OCI-LY3 (cell line): ENCODE data around the gene PPP2R2D.

Source experiments
- EZH2phosphoT487 ChIP-seq: fragments of 200-600 bp; shearing (Covaris generic); IDR thresholded peaks from 2 replicates; pipeline ENCODE4 v1.6.1; 2018; ENCODE audit warnings: antibody characterized with exemption, mixed run types, low read depth
- TF ChIP-seq, protein P1 (sequence below): fragments of 200-600, 300-600 bp; sonication (generic); IDR thresholded peaks from 2 replicates; pipeline ENCODE4 v1.5.1; 2014; ENCODE audit warnings: antibody characterized with exemption, low read length, low read depth

DNA sequence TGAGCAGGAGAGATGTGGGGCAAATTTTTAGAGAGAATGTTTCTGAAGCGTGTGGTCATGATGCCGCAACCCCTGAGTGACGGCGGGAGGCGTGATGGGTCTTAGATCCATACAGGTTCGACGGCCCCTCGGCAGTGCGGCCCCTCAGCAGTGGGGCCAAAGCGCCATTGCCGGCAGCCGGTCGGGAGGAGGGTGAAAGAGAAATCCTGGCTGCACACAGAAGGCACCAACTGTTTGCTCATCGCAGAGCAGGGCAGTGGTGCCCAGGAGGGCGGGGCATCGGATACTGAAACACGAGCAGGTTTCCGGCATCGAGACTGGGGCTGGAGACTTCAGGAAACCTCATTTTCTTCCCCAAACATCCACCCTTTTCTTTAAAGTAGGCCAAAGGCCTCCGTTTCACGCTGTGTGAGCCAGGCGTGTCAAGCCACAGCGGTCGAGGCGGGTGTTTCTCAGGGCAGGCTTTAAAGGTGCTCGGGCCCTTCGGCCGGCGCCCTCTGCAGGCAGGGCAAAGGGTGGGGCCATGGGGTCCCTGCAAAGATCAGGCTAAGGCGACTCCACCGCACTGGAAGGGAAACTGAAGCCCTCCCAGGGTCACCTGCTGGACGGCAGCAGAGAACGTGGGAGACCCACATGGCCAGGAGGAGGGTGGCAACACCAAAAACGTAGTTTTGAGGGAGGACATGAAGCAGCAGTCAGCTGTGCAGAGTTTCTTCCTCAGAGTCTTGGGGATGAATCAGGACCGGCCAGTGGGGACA lies 42.0 kb upstream of the PPP2R2D start:
- TF ChIP-seq, protein P1, sequence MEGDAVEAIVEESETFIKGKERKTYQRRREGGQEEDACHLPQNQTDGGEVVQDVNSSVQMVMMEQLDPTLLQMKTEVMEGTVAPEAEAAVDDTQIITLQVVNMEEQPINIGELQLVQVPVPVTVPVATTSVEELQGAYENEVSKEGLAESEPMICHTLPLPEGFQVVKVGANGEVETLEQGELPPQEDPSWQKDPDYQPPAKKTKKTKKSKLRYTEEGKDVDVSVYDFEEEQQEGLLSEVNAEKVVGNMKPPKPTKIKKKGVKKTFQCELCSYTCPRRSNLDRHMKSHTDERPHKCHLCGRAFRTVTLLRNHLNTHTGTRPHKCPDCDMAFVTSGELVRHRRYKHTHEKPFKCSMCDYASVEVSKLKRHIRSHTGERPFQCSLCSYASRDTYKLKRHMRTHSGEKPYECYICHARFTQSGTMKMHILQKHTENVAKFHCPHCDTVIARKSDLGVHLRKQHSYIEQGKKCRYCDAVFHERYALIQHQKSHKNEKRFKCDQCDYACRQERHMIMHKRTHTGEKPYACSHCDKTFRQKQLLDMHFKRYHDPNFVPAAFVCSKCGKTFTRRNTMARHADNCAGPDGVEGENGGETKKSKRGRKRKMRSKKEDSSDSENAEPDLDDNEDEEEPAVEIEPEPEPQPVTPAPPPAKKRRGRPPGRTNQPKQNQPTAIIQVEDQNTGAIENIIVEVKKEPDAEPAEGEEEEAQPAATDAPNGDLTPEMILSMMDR: no peak
- TF ChIP-seq EZH2phosphoT487: no peak
